GM15510 (cell line): ENCODE results near the gene ZNF468.

Source experiments
- POLR2A ChIP-seq: IDR thresholded peaks from 3 replicates; pipeline ENCODE4 v1.6.1; 2011; ENCODE audit warnings: borderline replicate concordance; ENCODE audit not compliant: insufficient read length; ENCODE audit errors: extremely low read depth

Gene ZNF468

DNA sequence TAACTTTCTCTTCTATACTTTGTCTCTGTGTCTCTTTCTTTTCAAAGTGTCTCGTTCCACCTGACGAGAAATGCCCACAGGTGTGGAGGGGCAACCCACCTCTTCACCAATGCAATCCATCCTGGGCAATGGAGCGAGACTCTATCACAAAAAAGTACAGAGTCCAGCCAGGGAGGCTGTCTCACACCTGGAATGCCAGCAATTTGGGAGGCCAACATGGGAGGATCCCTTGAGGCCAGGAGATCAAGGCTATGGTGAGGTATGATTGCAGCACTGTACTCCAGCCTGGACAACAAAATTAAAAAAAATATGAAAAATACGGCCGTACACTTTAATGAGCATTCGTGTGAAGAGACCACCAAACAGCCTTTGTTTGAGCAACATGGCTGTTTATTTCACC lies 68.0 kb downstream of the ZNF468 start:
- no peak for TF ChIP-seq POLR2A
